Activated T-helper 1 cell treated with anti-CD3 and anti-CD28 coated beads, Interleukin-12 subunit alpha, Interleukin-12 subunit beta, Interleukin-2, Interleukin-4 antibody, amounts not matched to agents 30 ng/mL and 10 ng/mL and 1 ng/mL, durations not matched to agents 14 hours and 24 hours and 36 hours (primary cell): ENCODE results near the gene TNFRSF6B. TPM values are rescaled to one million over a fixed set of nuclear protein-coding genes. Genes with fewer than 3 reads are reported as not detected.
A peak's percentile ranks its signal among the peaks of the same experiment; 100 is the strongest.

Source experiments
- DNase-seq: peaks from one replicate; pipeline ENCODE4 v3.0.0; 2021; ENCODE audit warnings: low spot score
- H3K27ac Mint-ChIP-seq: one replicate; pipeline ENCODE4 v1.8.0; 2021; ENCODE audit warnings: mild to moderate bottlenecking, mixed read lengths
- H3K27me3 Mint-ChIP-seq: one replicate; pipeline ENCODE4 v1.8.0; 2022; ENCODE audit warnings: mild to moderate bottlenecking, moderate library complexity, mixed read lengths; ENCODE audit not compliant: insufficient read depth
- H3K36me3 Mint-ChIP-seq: one replicate; pipeline ENCODE4 v1.8.0; 2021; ENCODE audit warnings: low read depth, mixed read lengths
- H3K4me1 Mint-ChIP-seq: one replicate; pipeline ENCODE4 v1.8.0; 2021; ENCODE audit warnings: low read depth, mixed read lengths
- H3K4me3 Mint-ChIP-seq: one replicate; pipeline ENCODE4 v1.8.0; 2021; ENCODE audit warnings: mild to moderate bottlenecking, moderate library complexity, mixed read lengths
- H3K9me3 Mint-ChIP-seq: one replicate; pipeline ENCODE4 v1.8.0; 2021; ENCODE audit warnings: mixed read lengths
- intact Hi-C: fragments of 100-400 bp; cut with micrococcal nuclease; formaldehyde crosslinking; loops from one replicate; pipeline ENCODE4 v1.15.1; 2024
- total RNA-seq: library from RNA; stranded (reverse); gene quantifications from 2 replicates; pipeline ENCODE4 v1.2.3, GENCODE V29; 2022

TNFRSF6B gene
- total RNA-seq, 1 donor from 2014 or later: not detected

GRCh38 chr20:63691711-63692435, 4.6 kb upstream of the TNFRSF6B start:
- H3K4me3 Mint-ChIP-seq: no peak overlapping the region
- no peaks in the 10 kb centered on the region for H3K9me3 Mint-ChIP-seq
- peaks cover 9% of the 10 kb centered on the region for H3K36me3 Mint-ChIP-seq
- DNase-seq: no peak
- H3K4me1 Mint-ChIP-seq: no peaks in the 10 kb centered on the region
- no peak overlapping the region for H3K27ac Mint-ChIP-seq
- intact Hi-C loops: no loop called here
- H3K27me3 Mint-ChIP-seq: peaks cover 2% of the 10 kb centered on the region

- peaks cover 9% of the 10 kb centered on the region for H3K36me3 Mint-ChIP-seq
- DNase-seq: no peak
- no peaks in the 10 kb centered on the region for H3K4me1 Mint-ChIP-seq
- no peaks in the 10 kb centered on the region for H3K9me3 Mint-ChIP-seq
- peaks cover 2% of the 10 kb centered on the region for H3K27me3 Mint-ChIP-seq
- peak overlapping the region; percentile 63 for H3K27ac Mint-ChIP-seq
- intact Hi-C loops: no loop called here
- no peak overlapping the region for H3K4me3 Mint-ChIP-seq
Measured at GRCh38 chr20:63692436-63693082, 3.9 kb upstream of the TNFRSF6B start.

- H3K4me3 Mint-ChIP-seq: no peak overlapping the region
- H3K4me1 Mint-ChIP-seq: no peaks in the 10 kb centered on the region
- no peak for DNase-seq
- H3K36me3 Mint-ChIP-seq: peaks cover 9% of the 10 kb centered on the region
- H3K9me3 Mint-ChIP-seq: no peaks in the 10 kb centered on the region
- H3K27me3 Mint-ChIP-seq: peaks cover 2% of the 10 kb centered on the region
- H3K27ac Mint-ChIP-seq: peak overlapping the region; percentile 29
- intact Hi-C loops: no loop called here
Measured at GRCh38 chr20:63693083-63693732, 3.2 kb upstream of the TNFRSF6B start.

GRCh38 chr20:63693733-63694583, 2.5 kb upstream of the TNFRSF6B start:
- no peaks in the 10 kb centered on the region for H3K9me3 Mint-ChIP-seq
- no peak overlapping the region for H3K4me3 Mint-ChIP-seq
- no peaks in the 10 kb centered on the region for H3K4me1 Mint-ChIP-seq
- H3K27me3 Mint-ChIP-seq: peaks cover 2% of the 10 kb centered on the region
- H3K36me3 Mint-ChIP-seq: peaks cover 9% of the 10 kb centered on the region
- intact Hi-C loops: no loop called here
- no peak for DNase-seq
- H3K27ac Mint-ChIP-seq: peak overlapping the region; percentile 81

GRCh38 chr20:63694584-63695423, 1.6 kb upstream of the TNFRSF6B start:
- Mint-ChIP-seq H3K36me3 (peaks cover 9% of the 10 kb centered on the region), H3K27ac (no peak overlapping the region), H3K4me1 (no peaks in the 10 kb centered on the region), H3K9me3 (no peaks in the 10 kb centered on the region), H3K27me3 (peaks cover 2% of the 10 kb centered on the region), H3K4me3 (no peak overlapping the region)
- DNase-seq: no peak
- intact Hi-C loops: no loop called here

- intact Hi-C loops: no loop called here
- no peak for DNase-seq
- H3K4me1 Mint-ChIP-seq: no peaks in the 10 kb centered on the region
- H3K4me3 Mint-ChIP-seq: no peak overlapping the region
- peaks cover 9% of the 10 kb centered on the region for H3K36me3 Mint-ChIP-seq
- no peaks in the 10 kb centered on the region for H3K9me3 Mint-ChIP-seq
- H3K27ac Mint-ChIP-seq: no peak overlapping the region
- peaks cover 2% of the 10 kb centered on the region for H3K27me3 Mint-ChIP-seq
Measured at GRCh38 chr20:63695424-63696305, 787 bp upstream of the TNFRSF6B start.

GRCh38 chr20:63696306-63696627, 185 bp upstream of the TNFRSF6B start:
- no peak for DNase-seq
- Mint-ChIP-seq H3K4me1 (no peaks in the 10 kb centered on the region), H3K9me3 (no peaks in the 10 kb centered on the region), H3K27ac (no peak overlapping the region), H3K4me3 (no peak overlapping the region), H3K27me3 (peaks cover 2% of the 10 kb centered on the region), H3K36me3 (peaks cover 9% of the 10 kb centered on the region)
- intact Hi-C loops: no loop called here

GRCh38 chr20:63697357-63697867, 960 bp downstream of the TNFRSF6B start:
- Mint-ChIP-seq H3K4me3 (no peak overlapping the region), H3K27me3 (peaks cover 2% of the 10 kb centered on the region), H3K36me3 (peaks cover 5% of the 10 kb centered on the region), H3K4me1 (no peaks in the 10 kb centered on the region), H3K9me3 (no peaks in the 10 kb centered on the region), H3K27ac (no peak overlapping the region)
- DNase-seq: no peak
- intact Hi-C loops: no loop called here

GRCh38 chr20:63697868-63698545, 1.6 kb downstream of the TNFRSF6B start:
- peaks cover 5% of the 10 kb centered on the region for H3K36me3 Mint-ChIP-seq
- intact Hi-C loops: no loop called here
- H3K4me1 Mint-ChIP-seq: no peaks in the 10 kb centered on the region
- H3K27ac Mint-ChIP-seq: no peak overlapping the region
- no peak overlapping the region for H3K4me3 Mint-ChIP-seq
- peaks cover 2% of the 10 kb centered on the region for H3K27me3 Mint-ChIP-seq
- no peak for DNase-seq
- no peaks in the 10 kb centered on the region for H3K9me3 Mint-ChIP-seq

GRCh38 chr20:63698739-63699465, 2.5 kb downstream of the TNFRSF6B start:
- intact Hi-C loops: no loop called here
- Mint-ChIP-seq H3K4me1 (no peaks in the 10 kb centered on the region), H3K27ac (peak overlapping the region; percentile 40)

More at GRCh38 chr20:63698739-63699465, 2.5 kb downstream of the TNFRSF6B start:
- no peaks in the 10 kb centered on the region for H3K9me3 Mint-ChIP-seq
- H3K4me3 Mint-ChIP-seq: no peak overlapping the region
- no peak for DNase-seq
- H3K27me3 Mint-ChIP-seq: no peaks in the 10 kb centered on the region
- peaks cover 2% of the 10 kb centered on the region for H3K36me3 Mint-ChIP-seq
